ENCODE data around the gene CROT. TPM values are rescaled to one million over a fixed set of nuclear protein-coding genes. Genes with fewer than 3 reads are reported as not detected.

CROT gene
- total RNA-seq, 1 experiment from 2014 or later, result 4.0 TPM

- TF ChIP-seq NFE2L1 (CRISPR knock-in tag; IDR thresholded peaks at IDR 0.05), result no peak
- no peak for TF ChIP-seq ZMAT4 (CRISPR knock-in tag; IDR thresholded peaks at IDR 0.05)
- no peak for TF ChIP-seq SP1 (CRISPR knock-in tag; conservative IDR thresholded peaks at IDR 0.05)
- TF ChIP-seq, protein P1, sequence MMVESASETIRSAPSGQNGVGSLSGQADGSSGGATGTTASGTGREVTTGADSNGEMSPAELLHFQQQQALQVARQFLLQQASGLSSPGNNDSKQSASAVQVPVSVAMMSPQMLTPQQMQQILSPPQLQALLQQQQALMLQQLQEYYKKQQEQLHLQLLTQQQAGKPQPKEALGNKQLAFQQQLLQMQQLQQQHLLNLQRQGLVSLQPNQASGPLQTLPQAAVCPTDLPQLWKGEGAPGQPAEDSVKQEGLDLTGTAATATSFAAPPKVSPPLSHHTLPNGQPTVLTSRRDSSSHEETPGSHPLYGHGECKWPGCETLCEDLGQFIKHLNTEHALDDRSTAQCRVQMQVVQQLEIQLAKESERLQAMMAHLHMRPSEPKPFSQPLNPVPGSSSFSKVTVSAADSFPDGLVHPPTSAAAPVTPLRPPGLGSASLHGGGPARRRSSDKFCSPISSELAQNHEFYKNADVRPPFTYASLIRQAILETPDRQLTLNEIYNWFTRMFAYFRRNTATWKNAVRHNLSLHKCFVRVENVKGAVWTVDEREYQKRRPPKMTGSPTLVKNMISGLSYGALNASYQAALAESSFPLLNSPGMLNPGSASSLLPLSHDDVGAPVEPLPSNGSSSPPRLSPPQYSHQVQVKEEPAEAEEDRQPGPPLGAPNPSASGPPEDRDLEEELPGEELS (CRISPR knock-in tag; IDR thresholded peaks at IDR 0.05), result no peak
- no peak for TF ChIP-seq ZNF317 (CRISPR knock-in tag; IDR thresholded peaks at IDR 0.05; ENCODE audit: borderline replicate concordance, low read depth)
- TF ChIP-seq RELA (CRISPR knock-in tag; IDR thresholded peaks at IDR 0.05; ENCODE audit: borderline replicate concordance), result no peak
- TF ChIP-seq, protein P2, sequence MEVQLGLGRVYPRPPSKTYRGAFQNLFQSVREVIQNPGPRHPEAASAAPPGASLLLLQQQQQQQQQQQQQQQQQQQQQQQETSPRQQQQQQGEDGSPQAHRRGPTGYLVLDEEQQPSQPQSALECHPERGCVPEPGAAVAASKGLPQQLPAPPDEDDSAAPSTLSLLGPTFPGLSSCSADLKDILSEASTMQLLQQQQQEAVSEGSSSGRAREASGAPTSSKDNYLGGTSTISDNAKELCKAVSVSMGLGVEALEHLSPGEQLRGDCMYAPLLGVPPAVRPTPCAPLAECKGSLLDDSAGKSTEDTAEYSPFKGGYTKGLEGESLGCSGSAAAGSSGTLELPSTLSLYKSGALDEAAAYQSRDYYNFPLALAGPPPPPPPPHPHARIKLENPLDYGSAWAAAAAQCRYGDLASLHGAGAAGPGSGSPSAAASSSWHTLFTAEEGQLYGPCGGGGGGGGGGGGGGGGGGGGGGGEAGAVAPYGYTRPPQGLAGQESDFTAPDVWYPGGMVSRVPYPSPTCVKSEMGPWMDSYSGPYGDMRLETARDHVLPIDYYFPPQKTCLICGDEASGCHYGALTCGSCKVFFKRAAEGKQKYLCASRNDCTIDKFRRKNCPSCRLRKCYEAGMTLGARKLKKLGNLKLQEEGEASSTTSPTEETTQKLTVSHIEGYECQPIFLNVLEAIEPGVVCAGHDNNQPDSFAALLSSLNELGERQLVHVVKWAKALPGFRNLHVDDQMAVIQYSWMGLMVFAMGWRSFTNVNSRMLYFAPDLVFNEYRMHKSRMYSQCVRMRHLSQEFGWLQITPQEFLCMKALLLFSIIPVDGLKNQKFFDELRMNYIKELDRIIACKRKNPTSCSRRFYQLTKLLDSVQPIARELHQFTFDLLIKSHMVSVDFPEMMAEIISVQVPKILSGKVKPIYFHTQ (CRISPR knock-in tag; IDR thresholded peaks at IDR 0.05), result no peak
- TF ChIP-seq FOXJ3 (CRISPR knock-in tag; IDR thresholded peaks at IDR 0.05; ENCODE audit: borderline replicate concordance), result no peak
- no peak for TF ChIP-seq NFATC4 (CRISPR knock-in tag; IDR thresholded peaks at IDR 0.05)
- TF ChIP-seq, protein P3, sequence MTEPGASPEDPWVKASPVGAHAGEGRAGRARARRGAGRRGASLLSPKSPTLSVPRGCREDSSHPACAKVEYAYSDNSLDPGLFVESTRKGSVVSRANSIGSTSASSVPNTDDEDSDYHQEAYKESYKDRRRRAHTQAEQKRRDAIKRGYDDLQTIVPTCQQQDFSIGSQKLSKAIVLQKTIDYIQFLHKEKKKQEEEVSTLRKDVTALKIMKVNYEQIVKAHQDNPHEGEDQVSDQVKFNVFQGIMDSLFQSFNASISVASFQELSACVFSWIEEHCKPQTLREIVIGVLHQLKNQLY (CRISPR knock-in tag; IDR thresholded peaks at IDR 0.05), result no peak
- TF ChIP-seq, protein P4, sequence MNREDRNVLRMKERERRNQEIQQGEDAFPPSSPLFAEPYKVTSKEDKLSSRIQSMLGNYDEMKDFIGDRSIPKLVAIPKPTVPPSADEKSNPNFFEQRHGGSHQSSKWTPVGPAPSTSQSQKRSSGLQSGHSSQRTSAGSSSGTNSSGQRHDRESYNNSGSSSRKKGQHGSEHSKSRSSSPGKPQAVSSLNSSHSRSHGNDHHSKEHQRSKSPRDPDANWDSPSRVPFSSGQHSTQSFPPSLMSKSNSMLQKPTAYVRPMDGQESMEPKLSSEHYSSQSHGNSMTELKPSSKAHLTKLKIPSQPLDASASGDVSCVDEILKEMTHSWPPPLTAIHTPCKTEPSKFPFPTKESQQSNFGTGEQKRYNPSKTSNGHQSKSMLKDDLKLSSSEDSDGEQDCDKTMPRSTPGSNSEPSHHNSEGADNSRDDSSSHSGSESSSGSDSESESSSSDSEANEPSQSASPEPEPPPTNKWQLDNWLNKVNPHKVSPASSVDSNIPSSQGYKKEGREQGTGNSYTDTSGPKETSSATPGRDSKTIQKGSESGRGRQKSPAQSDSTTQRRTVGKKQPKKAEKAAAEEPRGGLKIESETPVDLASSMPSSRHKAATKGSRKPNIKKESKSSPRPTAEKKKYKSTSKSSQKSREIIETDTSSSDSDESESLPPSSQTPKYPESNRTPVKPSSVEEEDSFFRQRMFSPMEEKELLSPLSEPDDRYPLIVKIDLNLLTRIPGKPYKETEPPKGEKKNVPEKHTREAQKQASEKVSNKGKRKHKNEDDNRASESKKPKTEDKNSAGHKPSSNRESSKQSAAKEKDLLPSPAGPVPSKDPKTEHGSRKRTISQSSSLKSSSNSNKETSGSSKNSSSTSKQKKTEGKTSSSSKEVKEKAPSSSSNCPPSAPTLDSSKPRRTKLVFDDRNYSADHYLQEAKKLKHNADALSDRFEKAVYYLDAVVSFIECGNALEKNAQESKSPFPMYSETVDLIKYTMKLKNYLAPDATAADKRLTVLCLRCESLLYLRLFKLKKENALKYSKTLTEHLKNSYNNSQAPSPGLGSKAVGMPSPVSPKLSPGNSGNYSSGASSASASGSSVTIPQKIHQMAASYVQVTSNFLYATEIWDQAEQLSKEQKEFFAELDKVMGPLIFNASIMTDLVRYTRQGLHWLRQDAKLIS (CRISPR knock-in tag; IDR thresholded peaks at IDR 0.05; ENCODE audit: borderline replicate concordance), result no peak
- no peak for TF ChIP-seq MYBL2 (CRISPR knock-in tag; IDR thresholded peaks at IDR 0.05)
- no peak for TF ChIP-seq TP53 (CRISPR knock-in tag; IDR thresholded peaks at IDR 0.05)
- TF ChIP-seq SOX15 (CRISPR knock-in tag; IDR thresholded peaks at IDR 0.05), result no peak
These were observed 67.6 kb downstream of the CROT start (continued) for GRCh38 chr7:87413029-87413428.

GRCh38 chr7:87413951-87414793, 68.7 kb downstream of the CROT start:
- no peak for ATAC-seq
- H3K4me3 Mint-ChIP-seq, result no peak overlapping the region
- TF ChIP-seq ZNF396 (CRISPR knock-in tag; IDR thresholded peaks at IDR 0.05; ENCODE audit: borderline replicate concordance) (no peak), KAT7 (CRISPR knock-in tag; IDR thresholded peaks at IDR 0.05; ENCODE audit: borderline replicate concordance) (no peak), NFATC4 (CRISPR knock-in tag; IDR thresholded peaks at IDR 0.05) (no peak), ZSCAN18 (CRISPR knock-in tag; IDR thresholded peaks at IDR 0.05) (no peak), RORB (CRISPR knock-in tag; IDR thresholded peaks at IDR 0.05) (no peak), ZNF671 (CRISPR knock-in tag; IDR thresholded peaks at IDR 0.05) (no peak), ZNF121 (CRISPR knock-in tag; IDR thresholded peaks at IDR 0.05) (no peak)
- TF ChIP-seq, protein P5, sequence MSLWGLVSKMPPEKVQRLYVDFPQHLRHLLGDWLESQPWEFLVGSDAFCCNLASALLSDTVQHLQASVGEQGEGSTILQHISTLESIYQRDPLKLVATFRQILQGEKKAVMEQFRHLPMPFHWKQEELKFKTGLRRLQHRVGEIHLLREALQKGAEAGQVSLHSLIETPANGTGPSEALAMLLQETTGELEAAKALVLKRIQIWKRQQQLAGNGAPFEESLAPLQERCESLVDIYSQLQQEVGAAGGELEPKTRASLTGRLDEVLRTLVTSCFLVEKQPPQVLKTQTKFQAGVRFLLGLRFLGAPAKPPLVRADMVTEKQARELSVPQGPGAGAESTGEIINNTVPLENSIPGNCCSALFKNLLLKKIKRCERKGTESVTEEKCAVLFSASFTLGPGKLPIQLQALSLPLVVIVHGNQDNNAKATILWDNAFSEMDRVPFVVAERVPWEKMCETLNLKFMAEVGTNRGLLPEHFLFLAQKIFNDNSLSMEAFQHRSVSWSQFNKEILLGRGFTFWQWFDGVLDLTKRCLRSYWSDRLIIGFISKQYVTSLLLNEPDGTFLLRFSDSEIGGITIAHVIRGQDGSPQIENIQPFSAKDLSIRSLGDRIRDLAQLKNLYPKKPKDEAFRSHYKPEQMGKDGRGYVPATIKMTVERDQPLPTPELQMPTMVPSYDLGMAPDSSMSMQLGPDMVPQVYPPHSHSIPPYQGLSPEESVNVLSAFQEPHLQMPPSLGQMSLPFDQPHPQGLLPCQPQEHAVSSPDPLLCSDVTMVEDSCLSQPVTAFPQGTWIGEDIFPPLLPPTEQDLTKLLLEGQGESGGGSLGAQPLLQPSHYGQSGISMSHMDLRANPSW (CRISPR knock-in tag; conservative IDR thresholded peaks at IDR 0.05; ENCODE audit: low read depth), result no peak

More at GRCh38 chr7:87413951-87414793, 68.7 kb downstream of the CROT start:
- no peaks in the 10 kb centered on the region for H3K9me3 Mint-ChIP-seq
- no peak overlapping the region for H3K27ac Mint-ChIP-seq
- CTCF ChIA-PET, result interaction anchor here (1.3 kb wide), 1 partner anchor 92 kb away, joined by 3 read pairs; no protein-coding TSS in a partner anchor
- no peak for DNase-seq (ENCODE audit: low spot score)
- no peaks in the 10 kb centered on the region for H3K27me3 Mint-ChIP-seq (ENCODE audit: low read depth)
- no peaks in the 10 kb centered on the region; the same call in 1 of the 2 replicates for H3K4me1 Mint-ChIP-seq
- POLR2A ChIA-PET, result no interaction called here
- H3K36me3 Mint-ChIP-seq, result no peaks in the 10 kb centered on the region

Data from WTC11 (cell line).